ENCODE measurements around the gene PSMB3. TPM values are rescaled to one million over a fixed set of nuclear protein-coding genes. Genes with fewer than 3 reads are reported as not detected.
A peak's percentile ranks its signal among the peaks of the same experiment; 100 is the strongest.

The PSMB3 gene
- polyA plus RNA-seq, 3 donors = 315 to 689 (median 625) TPM

GRCh38 chr17:38791162-38791561 is 38.6 kb downstream of the PSMB3 start:
- no peak overlapping the region for H3K27ac Mint-ChIP-seq
- H3K27me3 Mint-ChIP-seq (ENCODE audit: low read depth in 3 of 3) = no peaks in the 10 kb centered on the region
- DNase-seq = no peak
- H3K4me3 Mint-ChIP-seq = no peak overlapping the region
- peaks cover 26 to 51% of the 10 kb centered on the region in 2 donors for H3K36me3 Mint-ChIP-seq
- intact Hi-C loops (cut with micrococcal nuclease) = no loop called here
- no peak overlapping the region for H3K9ac ChIP-seq (ENCODE audit: insufficient read depth, low read length, poor library complexity, severe bottlenecking)
- TF ChIP-seq, protein P1, sequence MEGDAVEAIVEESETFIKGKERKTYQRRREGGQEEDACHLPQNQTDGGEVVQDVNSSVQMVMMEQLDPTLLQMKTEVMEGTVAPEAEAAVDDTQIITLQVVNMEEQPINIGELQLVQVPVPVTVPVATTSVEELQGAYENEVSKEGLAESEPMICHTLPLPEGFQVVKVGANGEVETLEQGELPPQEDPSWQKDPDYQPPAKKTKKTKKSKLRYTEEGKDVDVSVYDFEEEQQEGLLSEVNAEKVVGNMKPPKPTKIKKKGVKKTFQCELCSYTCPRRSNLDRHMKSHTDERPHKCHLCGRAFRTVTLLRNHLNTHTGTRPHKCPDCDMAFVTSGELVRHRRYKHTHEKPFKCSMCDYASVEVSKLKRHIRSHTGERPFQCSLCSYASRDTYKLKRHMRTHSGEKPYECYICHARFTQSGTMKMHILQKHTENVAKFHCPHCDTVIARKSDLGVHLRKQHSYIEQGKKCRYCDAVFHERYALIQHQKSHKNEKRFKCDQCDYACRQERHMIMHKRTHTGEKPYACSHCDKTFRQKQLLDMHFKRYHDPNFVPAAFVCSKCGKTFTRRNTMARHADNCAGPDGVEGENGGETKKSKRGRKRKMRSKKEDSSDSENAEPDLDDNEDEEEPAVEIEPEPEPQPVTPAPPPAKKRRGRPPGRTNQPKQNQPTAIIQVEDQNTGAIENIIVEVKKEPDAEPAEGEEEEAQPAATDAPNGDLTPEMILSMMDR (IDR thresholded peaks at IDR 0.05) = no peak
- H3K9me3 Mint-ChIP-seq = peaks cover 0 to 2% (median 0%) of the 10 kb centered on the region in 7 donors
- H4K20me1 ChIP-seq (ENCODE audit: insufficient read depth, low read length) = peaks cover 36% of the 10 kb centered on the region
- H3K4me2 ChIP-seq (replicated peaks; ENCODE audit: extremely low read depth, low read length, poor library complexity, severe bottlenecking) = no peak overlapping the region
- H3K79me2 ChIP-seq (ENCODE audit: insufficient read depth, low read length) = peaks cover 51% of the 10 kb centered on the region
- no peaks in the 10 kb centered on the region for H3K4me1 ChIP-seq (ENCODE audit: control insufficient read depth in 1 of 2, insufficient read depth in 2 of 2, low read length in 2 of 2)
- no CpG with 5 or more reads among the region's 5 CpGs for WGBS (ENCODE audit: insufficient coverage)
- no peak overlapping the region for H3K27ac ChIP-seq (ENCODE audit: low read depth in 1 of 2, low read length in 2 of 2)
- H3K4me3 ChIP-seq (replicated peaks in 1 of 3; ENCODE audit: low read depth in 2 of 3, low read length in 3 of 3) = no peak overlapping the region
- H3K9me3 ChIP-seq (replicated peaks in 1 of 2; ENCODE audit: control insufficient read depth in 1 of 2, insufficient read depth in 1 of 2, low read length in 2 of 2) = no peaks in the 10 kb centered on the region
- H3K27me3 ChIP-seq (ENCODE audit: control insufficient read depth in 2 of 2, insufficient read depth in 2 of 2, low read length in 2 of 2) = no peaks in the 10 kb centered on the region
- H3K36me3 ChIP-seq (replicated peaks in 1 of 2; ENCODE audit: control insufficient read depth in 1 of 2, insufficient read depth in 2 of 2, low read length in 2 of 2) = peaks cover 8 to 48% of the 10 kb centered on the region in 2 donors
- no peaks in the 10 kb centered on the region for H3K4me1 Mint-ChIP-seq
- H2AFZ ChIP-seq (ENCODE audit: insufficient read depth, low read depth, low read length, poor library complexity, severe bottlenecking) = no peak overlapping the region

DNA sequence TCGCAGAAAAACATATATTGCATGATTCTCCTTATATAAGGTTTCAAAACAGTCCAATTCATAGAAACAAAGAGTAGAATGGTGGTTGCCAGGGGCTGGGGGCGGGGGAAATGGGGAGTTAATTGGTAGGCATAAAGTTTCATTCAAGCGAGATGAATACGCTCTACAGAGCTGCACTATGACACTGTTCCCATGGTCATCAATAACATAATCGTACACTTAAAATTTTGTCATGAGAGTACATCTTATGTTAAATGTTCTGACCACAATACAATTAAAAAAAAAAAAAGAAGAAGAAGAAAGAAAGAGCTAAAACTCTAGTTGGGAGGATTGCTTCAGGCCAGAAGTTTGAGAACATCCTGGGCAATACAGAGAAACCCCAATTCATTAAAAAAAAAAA is 41.7 kb downstream of the PSMB3 start:
- Histone ChIP-seq H3K27ac (ENCODE audit: low read depth in 1 of 2, low read length in 2 of 2) (no peak overlapping the region), H3K4me3 (replicated peaks in 1 of 3; ENCODE audit: low read depth in 2 of 3, low read length in 3 of 3) (no peak overlapping the region), H3K27me3 (ENCODE audit: control insufficient read depth in 2 of 2, insufficient read depth in 2 of 2, low read length in 2 of 2) (no peaks in the 10 kb centered on the region), H3K4me2 (replicated peaks; ENCODE audit: extremely low read depth, low read length, poor library complexity, severe bottlenecking) (no peak overlapping the region), H2AFZ (ENCODE audit: insufficient read depth, low read depth, low read length, poor library complexity, severe bottlenecking) (no peak overlapping the region), H3K79me2 (ENCODE audit: insufficient read depth, low read length) (peaks cover 79% of the 10 kb centered on the region), H3K36me3 (replicated peaks in 1 of 2; ENCODE audit: control insufficient read depth in 1 of 2, insufficient read depth in 2 of 2, low read length in 2 of 2) (peaks cover 0 to 44% of the 10 kb centered on the region in 2 donors), H3K9ac (ENCODE audit: insufficient read depth, low read length, poor library complexity, severe bottlenecking) (no peak overlapping the region), H3K4me1 (ENCODE audit: control insufficient read depth in 1 of 2, insufficient read depth in 2 of 2, low read length in 2 of 2) (peaks cover 19% of the 10 kb centered on the region in 2 donors), H3K9me3 (replicated peaks in 1 of 2; ENCODE audit: control insufficient read depth in 1 of 2, insufficient read depth in 1 of 2, low read length in 2 of 2) (no peaks in the 10 kb centered on the region), H4K20me1 (ENCODE audit: insufficient read depth, low read length) (peaks cover 53% of the 10 kb centered on the region)
- no CpG with 5 or more reads among the region's 5 CpGs for WGBS (ENCODE audit: insufficient coverage)
- intact Hi-C loops (cut with micrococcal nuclease) = no loop called here
- Mint-ChIP-seq H3K9me3 (peaks cover 0 to 2% (median 0%) of the 10 kb centered on the region in 7 donors), H3K4me3 (no peak overlapping the region), H3K4me1 (peaks cover 26% of the 10 kb centered on the region), H3K27ac (peak overlapping the region in 3 of 7 donors; percentile 3 to 46 (median 21)), H3K27me3 (ENCODE audit: low read depth in 3 of 3) (no peaks in the 10 kb centered on the region), H3K36me3 (peaks cover 27 to 40% of the 10 kb centered on the region in 2 donors)
- TF ChIP-seq, protein P1 (IDR thresholded peaks at IDR 0.05) = no peak
- no peak for DNase-seq

Measured in CD14-positive monocyte (primary cell).